Ishikawa (cell line): Measurements from ENCODE around the gene ITCH.

Source experiments
- CEBPB ChIP-seq: IDR thresholded peaks from 2 replicates; pipeline ENCODE4 v1.6.1; 2012
- CREB1 ChIP-seq: IDR thresholded peaks from 2 replicates; pipeline ENCODE4 v1.6.1; 2012; ENCODE audit warnings: low read depth
- EP300 ChIP-seq: IDR thresholded peaks from 2 replicates; pipeline ENCODE4 v1.6.1; 2012; ENCODE audit warnings: borderline replicate concordance
- FOXM1 ChIP-seq: IDR thresholded peaks from 2 replicates; pipeline ENCODE4 v1.6.1; 2012; ENCODE audit warnings: low read depth, borderline replicate concordance
- NFIC ChIP-seq: IDR thresholded peaks from 2 replicates; pipeline ENCODE4 v1.6.1; 2012
- RAD21 ChIP-seq: IDR thresholded peaks from 2 replicates; pipeline ENCODE4 v1.6.1; 2012; ENCODE audit warnings: low read depth
- TAF1 ChIP-seq: IDR thresholded peaks from 2 replicates; pipeline ENCODE4 v1.6.1; 2012; ENCODE audit warnings: low read depth, mild to moderate bottlenecking
- TF ChIP-seq, protein P1 (sequence below): IDR thresholded peaks from 2 replicates; pipeline ENCODE4 v1.6.1; 2012
- TF ChIP-seq, protein P2 (sequence below): IDR thresholded peaks from 2 replicates; pipeline ENCODE4 v1.6.1; 2012; ENCODE audit warnings: low read depth, mild to moderate bottlenecking

DNA sequence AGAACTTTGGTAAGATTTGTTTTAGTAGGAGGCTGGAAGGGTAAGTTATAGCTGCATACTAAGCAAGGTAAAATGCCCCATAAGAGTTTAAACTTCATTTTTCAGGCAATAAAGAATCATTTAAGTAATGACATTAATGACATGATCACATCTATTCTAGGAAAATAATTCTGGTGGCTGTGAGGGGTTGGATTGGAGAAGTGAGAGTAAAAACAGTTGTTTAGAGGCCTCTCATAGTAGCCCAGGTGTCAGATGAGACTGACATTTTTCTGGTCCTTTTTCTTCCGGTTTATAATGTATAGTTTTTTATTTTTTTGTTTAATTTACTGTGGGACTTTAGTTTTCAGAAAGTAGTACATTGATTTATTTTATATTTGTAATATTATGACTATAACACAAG, 40.8 kb downstream of the ITCH start:
- TF ChIP-seq EP300: no peak
- no peak for TF ChIP-seq RAD21
- TF ChIP-seq TAF1: no peak
- TF ChIP-seq, protein P1, sequence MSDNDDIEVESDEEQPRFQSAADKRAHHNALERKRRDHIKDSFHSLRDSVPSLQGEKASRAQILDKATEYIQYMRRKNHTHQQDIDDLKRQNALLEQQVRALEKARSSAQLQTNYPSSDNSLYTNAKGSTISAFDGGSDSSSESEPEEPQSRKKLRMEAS: no peak
- TF ChIP-seq NFIC: no peak
- no peak for TF ChIP-seq CEBPB
- TF ChIP-seq, protein P2, sequence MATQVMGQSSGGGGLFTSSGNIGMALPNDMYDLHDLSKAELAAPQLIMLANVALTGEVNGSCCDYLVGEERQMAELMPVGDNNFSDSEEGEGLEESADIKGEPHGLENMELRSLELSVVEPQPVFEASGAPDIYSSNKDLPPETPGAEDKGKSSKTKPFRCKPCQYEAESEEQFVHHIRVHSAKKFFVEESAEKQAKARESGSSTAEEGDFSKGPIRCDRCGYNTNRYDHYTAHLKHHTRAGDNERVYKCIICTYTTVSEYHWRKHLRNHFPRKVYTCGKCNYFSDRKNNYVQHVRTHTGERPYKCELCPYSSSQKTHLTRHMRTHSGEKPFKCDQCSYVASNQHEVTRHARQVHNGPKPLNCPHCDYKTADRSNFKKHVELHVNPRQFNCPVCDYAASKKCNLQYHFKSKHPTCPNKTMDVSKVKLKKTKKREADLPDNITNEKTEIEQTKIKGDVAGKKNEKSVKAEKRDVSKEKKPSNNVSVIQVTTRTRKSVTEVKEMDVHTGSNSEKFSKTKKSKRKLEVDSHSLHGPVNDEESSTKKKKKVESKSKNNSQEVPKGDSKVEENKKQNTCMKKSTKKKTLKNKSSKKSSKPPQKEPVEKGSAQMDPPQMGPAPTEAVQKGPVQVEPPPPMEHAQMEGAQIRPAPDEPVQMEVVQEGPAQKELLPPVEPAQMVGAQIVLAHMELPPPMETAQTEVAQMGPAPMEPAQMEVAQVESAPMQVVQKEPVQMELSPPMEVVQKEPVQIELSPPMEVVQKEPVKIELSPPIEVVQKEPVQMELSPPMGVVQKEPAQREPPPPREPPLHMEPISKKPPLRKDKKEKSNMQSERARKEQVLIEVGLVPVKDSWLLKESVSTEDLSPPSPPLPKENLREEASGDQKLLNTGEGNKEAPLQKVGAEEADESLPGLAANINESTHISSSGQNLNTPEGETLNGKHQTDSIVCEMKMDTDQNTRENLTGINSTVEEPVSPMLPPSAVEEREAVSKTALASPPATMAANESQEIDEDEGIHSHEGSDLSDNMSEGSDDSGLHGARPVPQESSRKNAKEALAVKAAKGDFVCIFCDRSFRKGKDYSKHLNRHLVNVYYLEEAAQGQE: no peak
- TF ChIP-seq FOXM1: no peak
- no peak for TF ChIP-seq CREB1
